ENCODE results near the gene ZMYM4.
"Not testable (repeated sequence)": the region's sequence is repeated elsewhere in the genome, so short reads cannot be mapped to it uniquely, and the experiment has no call there.

Gene ZMYM4

DNA sequence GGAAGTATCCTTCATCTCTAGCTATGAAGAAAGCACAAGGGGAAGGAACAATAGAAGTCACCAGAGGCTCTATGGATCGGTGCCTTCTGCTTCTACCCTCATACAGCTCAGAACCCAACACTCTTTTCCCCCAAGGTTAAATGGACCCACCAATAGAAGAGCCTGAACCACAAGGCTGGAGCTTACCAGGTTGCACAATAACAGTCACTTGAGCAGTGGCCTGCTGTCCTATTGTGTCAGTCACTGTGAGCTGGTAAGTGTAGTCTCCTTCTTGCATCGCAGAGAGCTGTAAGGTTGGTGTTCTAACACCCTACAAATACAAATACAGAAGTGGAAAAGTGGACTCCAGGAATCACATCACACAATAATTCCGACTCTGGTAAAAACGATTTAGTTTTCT is 185.7 kb downstream of the ZMYM4 start:
- DNase-seq (ENCODE audit: low read depth in 2 of 2), result no peak

DNA sequence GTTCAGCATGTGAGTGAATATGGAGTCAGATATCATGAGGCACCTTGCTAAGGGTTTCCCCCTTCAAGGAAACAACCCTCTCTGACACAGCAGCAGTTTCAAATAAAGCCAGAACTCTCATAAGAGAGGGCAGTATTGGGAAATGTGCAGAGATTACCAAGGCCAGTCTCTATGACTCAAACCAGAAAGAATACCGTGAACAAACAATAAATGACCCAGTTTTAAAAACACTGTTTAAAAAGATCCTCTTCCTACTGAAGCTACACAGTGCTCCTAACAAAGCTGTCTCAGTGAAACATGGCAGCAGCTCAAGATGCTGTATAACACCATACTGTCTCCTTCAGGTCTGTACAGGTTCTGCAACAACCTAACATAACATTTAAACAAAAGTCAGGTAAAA is 186.1 kb downstream of the ZMYM4 start:
- no peak for DNase-seq (ENCODE audit: low read depth in 2 of 2)

DNA sequence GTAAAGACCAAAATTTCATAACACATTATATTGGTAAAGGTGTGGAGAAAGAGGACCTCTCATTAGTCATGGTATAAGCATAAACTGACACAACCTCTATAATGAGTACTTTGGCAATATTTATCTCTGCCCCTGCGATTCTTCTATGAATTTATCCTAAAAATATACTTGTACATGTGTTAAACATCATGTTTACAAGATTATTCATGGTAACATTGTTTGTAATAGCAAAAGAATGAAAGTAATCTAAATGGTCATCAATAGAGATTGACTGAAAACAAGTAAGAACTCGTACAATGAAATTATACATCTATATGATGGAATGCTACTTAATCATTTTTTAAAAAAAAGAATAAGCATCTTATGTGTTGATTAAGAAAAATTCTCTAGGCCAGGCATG is 192.3 kb downstream of the ZMYM4 start:
- DNase-seq (ENCODE audit: low read depth in 2 of 2), result no peak

DNA sequence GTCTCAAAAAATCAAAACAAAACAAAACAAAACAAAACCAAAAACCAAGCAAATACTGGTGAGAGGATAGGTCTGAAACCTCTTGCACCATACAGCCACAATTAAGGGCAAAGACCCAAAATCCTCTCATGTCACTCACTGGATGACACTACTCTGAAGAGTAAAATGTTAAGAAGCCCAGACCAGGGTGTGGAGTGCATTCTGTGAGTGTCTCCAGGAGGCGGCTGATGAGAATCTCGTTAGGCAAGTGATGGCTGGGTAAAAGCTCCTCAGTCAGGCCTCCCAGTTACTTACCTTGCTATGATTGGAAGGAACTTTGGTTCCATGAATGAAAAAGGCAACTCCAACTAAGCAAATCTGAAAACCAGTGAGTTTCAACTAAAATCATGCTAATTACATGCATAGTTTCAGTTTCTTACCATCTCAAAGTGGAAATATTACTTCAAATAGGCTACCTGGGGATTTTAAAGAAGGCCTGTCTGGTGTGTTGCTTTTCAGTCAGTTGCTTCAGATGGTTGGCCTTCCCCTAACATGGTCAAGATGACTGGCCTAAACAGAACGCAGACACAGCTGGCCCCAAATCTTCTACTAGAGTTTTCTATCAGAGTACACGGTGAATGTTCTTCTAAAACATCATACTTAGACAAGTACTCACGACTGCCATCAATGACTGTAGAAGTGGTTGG is 193.6 kb downstream of the ZMYM4 start:
- no peak for DNase-seq (ENCODE audit: low read depth in 2 of 2)

DNA sequence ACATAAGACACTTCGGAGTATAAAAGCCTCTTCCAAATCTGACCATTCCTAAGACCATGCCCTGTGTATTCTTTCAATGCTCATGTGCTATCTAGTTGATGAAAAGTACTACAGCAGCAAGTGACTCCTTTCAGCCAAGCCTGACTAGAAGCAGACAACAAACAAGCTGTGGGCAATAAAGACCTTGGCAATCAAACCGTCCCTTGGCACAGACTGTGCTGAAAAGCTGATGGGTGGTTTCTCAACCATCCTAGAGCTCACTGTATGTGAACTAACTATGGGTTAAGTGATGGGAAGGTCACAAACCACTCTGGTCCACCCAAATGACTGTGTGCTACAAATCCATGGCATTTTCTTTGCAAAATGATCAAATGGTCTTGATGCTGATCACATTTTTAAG is 194.7 kb downstream of the ZMYM4 start:
- no peak for DNase-seq (ENCODE audit: low read depth in 2 of 2)

DNA sequence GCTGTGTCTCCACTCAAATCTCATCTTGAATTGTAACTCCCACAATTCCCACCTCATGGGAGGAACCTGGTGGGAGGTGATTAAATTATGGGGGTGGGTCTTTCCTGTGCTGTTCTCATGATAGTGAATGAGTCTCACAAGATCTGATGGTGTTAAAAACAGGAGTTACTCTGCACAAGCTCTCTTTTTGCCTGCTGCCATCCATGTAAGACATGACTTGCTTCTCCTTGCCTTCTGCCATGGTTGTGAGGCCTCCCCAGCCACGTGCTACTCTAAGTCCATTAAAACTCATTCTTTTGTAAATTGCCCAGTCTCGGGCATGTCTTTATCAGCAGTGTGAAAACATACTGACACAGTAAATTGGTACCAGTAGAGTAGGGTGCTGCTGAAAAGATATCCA is 195.2 kb downstream of the ZMYM4 start:
- DNase-seq (ENCODE audit: low read depth in 2 of 2), result not testable (repeated sequence)

DNA sequence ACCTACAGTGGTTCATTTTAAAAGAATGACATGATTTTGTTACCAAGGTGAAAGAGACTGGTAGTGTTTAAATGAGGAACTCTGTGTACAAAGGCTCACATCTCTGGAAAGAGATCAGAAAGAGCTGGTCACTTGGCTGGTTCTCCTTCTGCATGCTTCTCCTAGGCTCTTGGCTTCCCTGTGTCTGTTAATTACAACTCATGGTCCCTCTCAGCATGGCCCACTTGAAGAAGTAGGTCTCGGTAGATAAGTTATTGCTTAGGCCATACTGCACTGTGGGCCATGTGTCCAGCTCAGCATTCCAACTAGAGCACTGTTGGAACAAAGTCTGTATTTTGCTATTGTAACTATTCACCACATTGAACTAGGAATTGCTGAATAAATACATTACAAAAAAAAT is 197.6 kb downstream of the ZMYM4 start:
- no peak for DNase-seq (ENCODE audit: low read depth in 2 of 2)

DNA sequence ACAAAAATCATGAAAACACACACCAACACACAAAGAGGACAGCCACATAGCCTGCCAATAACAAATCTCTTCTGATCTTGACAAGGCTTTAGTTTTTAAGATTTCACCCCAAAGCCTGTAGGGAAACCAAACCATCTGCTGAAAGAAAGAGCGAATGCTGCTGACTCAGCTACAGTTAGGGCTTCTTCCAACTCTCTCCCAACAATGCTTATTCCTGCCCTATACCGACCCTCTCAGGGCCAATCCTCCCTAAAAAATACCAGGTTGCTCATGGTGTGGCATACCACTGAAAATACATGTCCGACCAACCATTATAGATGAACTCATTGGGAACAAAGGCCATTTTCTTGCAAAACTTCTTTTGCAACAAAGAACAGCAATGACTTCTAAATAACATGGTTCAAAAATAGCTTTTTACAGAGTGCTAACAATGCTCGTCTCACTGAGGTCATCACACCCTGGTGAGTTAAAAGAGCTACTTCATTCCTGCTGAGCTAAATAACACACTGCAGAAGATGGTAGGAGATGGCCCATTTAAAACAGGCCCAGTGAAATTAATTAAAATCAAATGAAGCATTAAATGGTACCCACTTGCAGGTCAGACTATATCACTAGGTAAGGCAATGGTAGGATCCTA is 202.6 kb downstream of the ZMYM4 start:
- no peak for DNase-seq (ENCODE audit: low read depth in 2 of 2)
